Effector memory CD4-positive, alpha-beta T cell (primary cell): ENCODE data around the gene KCNC1.

Source experiments
- DNase-seq, 3 donors: peaks; one replicate each; pipeline ENCODE4 v3.0.0-alpha.2; 2020
- H3K27ac ChIP-seq: 2 replicates; pipeline ENCODE4 v1.7.0; 2013; ENCODE audit warnings: mild to moderate bottlenecking, low read length, moderate library complexity; ENCODE audit not compliant: insufficient read depth, poor library complexity, severe bottlenecking
- H3K27me3 ChIP-seq: replicated peaks from 2 replicates; pipeline ENCODE4 v1.7.0; 2013; ENCODE audit warnings: mild to moderate bottlenecking, low read length; ENCODE audit not compliant: insufficient read depth, control insufficient read depth, poor library complexity, severe bottlenecking
- H3K36me3 ChIP-seq: 2 replicates; pipeline ENCODE4 v1.7.0; 2013; ENCODE audit warnings: mild to moderate bottlenecking, low read length, moderate library complexity; ENCODE audit not compliant: control insufficient read depth, insufficient read depth
- H3K4me1 ChIP-seq: 2 replicates; pipeline ENCODE4 v1.7.0; 2013; ENCODE audit warnings: low read length, mild to moderate bottlenecking; ENCODE audit not compliant: control insufficient read depth, insufficient read depth, poor library complexity, severe bottlenecking
- H3K4me3 ChIP-seq: 2 replicates; pipeline ENCODE4 v1.7.0; 2013; ENCODE audit warnings: low read length, low read depth, mild to moderate bottlenecking; ENCODE audit not compliant: insufficient read depth, poor library complexity, severe bottlenecking
- H3K9me3 ChIP-seq: 2 replicates; pipeline ENCODE4 v1.7.0; 2013; ENCODE audit warnings: mild to moderate bottlenecking, low read length, moderate library complexity; ENCODE audit not compliant: control insufficient read depth

KCNC1 gene

DNA sequence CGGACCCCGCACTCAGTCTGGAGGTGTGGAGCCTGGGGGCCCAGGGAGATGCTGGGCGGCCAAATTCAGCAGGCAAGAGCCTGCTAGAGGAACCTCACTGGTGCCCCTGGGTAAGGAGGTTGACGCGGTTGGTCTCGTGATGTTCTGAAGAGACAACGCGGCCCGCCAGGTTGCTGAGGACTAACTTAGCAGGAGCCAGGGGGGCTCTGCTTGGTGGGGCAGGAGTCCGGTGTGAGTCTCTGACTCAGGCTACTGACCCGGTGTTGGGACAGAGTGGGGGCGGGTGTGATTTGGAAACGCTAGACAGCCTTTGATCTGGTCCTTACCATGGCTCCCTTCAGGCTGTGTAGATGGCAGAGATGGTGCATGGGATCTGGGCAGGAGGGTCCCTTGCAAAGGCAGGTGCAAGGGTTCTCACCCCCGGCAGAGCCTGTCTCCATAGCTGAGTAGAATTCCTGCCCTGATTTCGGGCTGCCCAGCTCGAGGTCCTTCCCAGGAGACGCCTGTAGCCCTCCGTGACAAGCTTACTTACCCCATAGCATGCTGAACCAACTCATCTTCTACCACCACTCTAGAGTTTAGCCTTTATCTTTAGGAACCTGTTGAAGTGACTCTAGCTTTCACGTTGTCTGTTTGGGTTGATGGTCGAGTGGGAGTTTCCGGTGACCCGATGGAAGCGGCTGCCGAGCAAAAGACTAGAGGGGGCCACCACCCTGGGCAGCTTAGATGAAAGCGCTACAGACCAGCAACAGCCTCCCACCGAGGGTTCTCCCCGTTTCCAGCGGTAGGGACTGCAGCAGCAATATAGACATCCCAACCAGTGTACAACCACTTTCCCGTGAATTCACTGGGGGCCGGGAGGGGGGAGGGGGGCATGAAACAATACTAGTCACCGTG lies 38.4 kb downstream of the KCNC1 start:
- Histone ChIP-seq H3K27me3 (no peaks in the 10 kb centered on the region), H3K27ac (no peak overlapping the region), H3K9me3 (no peaks in the 10 kb centered on the region), H3K4me1 (no peaks in the 10 kb centered on the region), H3K36me3 (no peaks in the 10 kb centered on the region), H3K4me3 (no peak overlapping the region)
- no peak for DNase-seq

DNA sequence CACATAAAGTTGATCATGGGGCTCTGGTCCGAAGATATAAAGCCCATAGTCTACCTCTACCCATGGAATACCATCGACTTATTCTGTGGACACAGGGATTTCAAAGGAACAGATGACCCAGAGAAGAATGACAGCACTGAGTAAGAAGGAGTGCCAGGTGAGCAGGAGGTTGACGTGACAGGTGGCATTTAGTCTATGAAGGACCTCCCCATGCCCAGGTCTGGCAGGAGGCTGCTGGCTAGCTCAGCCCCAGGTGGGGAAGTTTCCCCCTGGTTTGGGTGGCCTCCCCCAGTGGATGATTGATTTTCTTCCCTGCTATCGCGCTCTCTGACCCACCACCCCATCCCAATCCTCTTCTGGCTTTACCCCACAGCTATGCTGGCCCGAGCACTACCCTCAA lies 39.1 kb downstream of the KCNC1 start:
- H3K4me1 ChIP-seq, result no peaks in the 10 kb centered on the region
- no peak overlapping the region for H3K27ac ChIP-seq
- H3K36me3 ChIP-seq, result no peaks in the 10 kb centered on the region
- no peak for DNase-seq
- no peaks in the 10 kb centered on the region for H3K9me3 ChIP-seq
- no peak overlapping the region for H3K4me3 ChIP-seq
- H3K27me3 ChIP-seq, result no peaks in the 10 kb centered on the region

DNA sequence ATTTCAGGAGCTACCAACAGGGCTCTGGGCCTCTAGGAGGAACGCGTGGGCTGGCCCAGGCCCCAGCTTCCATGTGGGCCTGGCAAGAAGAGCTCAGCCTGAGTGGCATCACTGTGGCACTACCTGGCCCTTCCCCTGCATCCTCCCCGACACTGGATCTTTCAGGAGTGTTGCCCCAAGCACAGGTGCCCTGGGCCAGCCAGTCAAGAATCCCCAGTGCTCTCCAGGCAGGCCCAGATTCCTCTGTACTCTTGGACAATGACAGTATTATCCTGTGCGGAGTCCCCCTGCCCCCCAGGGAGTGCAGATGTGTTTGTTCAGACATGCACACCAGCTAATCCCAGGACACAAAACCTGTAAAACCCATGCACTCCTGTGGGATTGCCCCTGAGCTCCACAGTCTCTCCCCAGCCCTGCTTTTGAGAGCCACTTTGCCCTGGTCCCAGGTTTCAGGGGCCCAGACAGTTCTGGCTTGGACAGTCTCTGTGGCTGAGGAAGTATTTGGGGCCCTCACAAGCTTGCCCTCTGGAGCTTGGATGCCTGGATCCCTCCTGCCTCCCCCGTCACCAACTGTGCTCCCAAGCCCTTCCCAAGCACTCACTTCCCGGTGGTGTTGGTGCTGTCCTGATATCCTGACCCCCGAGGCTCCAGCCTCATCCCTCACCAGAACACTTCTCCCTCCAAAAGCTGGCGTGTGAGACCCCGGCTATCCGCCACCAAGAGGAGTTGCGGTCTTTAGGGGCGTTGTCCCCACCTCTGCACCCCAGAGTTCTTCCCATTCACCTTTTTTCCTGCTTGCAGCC lies 39.9 kb downstream of the KCNC1 start:
- DNase-seq, result no peak
- H3K27ac ChIP-seq, result no peak overlapping the region
- H3K9me3 ChIP-seq, result no peaks in the 10 kb centered on the region
- no peak overlapping the region for H3K4me3 ChIP-seq
- H3K27me3 ChIP-seq, result no peaks in the 10 kb centered on the region
- no peaks in the 10 kb centered on the region for H3K4me1 ChIP-seq
- no peaks in the 10 kb centered on the region for H3K36me3 ChIP-seq

DNA sequence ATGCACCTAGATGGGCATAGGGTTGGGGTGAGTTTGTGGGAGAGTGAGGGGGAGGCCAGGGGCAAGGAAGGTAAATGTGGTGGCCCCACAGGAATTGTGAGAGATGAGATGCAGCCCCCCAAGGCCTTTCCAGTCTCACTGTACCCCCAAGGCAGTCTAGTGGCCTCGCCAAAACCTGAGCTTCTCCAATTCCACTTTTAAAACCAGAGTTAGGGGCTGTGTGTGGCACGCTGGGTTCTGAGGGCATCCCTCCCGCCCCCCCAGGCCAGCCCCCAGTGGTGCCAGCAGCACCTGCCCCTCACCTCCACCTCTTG lies 40.4 kb downstream of the KCNC1 start:
- Histone ChIP-seq H3K27ac (no peak overlapping the region), H3K27me3 (no peaks in the 10 kb centered on the region), H3K4me3 (no peak overlapping the region), H3K36me3 (no peaks in the 10 kb centered on the region), H3K4me1 (no peaks in the 10 kb centered on the region), H3K9me3 (no peaks in the 10 kb centered on the region)
- DNase-seq, result no peak

DNA sequence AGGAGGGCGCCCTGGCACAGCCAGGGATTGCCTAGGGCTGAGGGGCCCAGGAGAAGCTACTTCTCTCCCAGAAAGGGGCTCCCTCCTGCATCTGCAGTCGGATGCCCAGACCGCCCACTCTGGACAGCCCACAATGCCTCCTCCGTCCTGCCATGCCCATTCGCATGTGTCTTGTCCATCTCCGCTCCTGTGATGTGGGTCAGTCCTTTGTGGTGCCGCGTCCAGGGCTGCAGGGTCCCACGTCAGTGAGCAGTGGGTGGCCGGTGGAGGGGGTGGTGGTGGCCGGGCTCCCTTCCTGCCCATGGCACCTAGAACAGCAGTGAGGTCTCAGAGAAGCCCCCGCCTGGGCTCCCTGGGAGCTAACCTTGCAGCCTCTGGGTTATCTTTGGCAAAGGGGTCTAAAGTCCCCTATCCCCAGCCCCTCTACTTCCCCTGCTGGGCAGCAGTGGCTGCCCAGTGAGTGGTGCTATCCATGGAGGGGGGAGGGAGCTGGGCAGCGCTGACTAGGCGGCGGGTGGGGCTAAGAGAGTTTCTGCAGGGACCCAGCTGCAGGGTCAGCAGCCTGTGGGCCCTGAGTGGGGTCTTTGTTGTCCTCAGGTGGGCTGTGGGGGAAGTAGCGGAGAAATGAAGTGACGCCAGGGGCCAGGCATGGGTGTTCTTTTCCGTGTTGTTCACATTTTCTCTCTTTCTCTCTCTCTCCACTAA lies 41.1 kb downstream of the KCNC1 start:
- Histone ChIP-seq H3K4me3 (no peak overlapping the region), H3K27ac (no peak overlapping the region), H3K9me3 (no peaks in the 10 kb centered on the region), H3K36me3 (no peaks in the 10 kb centered on the region), H3K4me1 (no peaks in the 10 kb centered on the region), H3K27me3 (no peaks in the 10 kb centered on the region)
- DNase-seq, result no peak

DNA sequence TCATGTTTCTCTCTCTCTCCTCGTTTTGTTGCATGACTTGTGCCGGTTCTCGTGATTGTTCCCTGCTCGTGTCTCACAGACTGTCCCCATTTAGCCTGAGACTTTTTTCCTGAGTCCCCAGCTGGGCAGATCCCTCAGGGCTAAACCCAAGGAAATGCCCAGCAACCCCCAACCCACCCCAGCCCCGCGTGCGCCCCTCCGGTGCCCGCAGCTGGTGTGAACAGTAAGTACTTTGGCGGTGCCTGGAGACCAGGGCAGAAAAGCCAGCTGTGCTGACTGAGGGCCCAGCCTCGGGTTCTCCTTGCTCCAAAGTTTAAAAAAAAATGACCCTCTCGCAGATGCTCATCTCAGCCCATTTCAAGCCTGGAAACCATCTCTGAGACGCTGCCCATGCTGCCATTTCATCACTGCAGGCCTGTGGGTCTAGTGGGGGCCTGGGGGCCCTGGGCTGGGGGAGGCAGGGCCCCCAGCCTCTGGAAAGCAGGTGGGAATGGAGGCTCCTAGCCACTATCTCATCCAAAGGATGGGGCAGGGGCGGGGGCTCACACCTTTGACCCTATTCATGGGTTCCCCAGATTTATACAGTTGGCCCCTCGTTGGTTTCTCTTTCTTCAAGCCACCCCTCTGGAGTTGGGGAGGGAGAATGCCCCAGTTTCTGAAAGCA lies 41.8 kb downstream of the KCNC1 start:
- Histone ChIP-seq H3K9me3 (no peaks in the 10 kb centered on the region), H3K27ac (no peak overlapping the region), H3K36me3 (no peaks in the 10 kb centered on the region), H3K4me3 (no peak overlapping the region), H3K4me1 (no peaks in the 10 kb centered on the region), H3K27me3 (no peaks in the 10 kb centered on the region)
- DNase-seq, result no peak

DNA sequence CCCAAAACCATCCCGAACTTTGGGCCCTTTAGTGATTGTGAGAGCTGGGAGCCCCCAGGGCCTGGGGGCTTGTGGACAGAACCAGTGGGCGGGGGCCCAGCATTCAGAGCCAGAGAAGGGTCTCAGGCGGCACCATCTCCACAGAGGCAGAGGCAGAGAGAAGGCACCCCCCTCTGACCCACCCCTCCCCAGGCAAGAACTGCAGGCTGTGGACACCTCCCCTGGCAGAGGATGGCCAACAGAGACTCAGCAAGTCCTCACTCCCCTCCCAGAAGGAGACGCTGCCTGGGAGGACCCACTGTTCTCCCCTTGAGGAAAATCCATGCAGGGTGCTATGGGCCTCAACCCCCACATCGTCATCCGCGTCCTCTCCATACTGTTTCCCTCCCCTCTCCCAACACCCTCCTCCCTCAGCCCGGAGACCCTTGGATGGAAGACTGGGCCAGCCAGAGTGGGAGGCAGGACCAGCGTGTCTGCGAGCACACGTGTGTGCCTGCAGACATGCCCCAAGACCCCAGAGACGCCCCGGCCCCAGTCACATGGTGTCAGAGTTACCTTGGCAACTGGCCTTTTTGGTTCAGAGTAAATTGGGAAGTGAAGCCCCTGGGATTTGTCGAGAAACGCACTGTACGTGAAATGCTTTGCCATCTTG lies 42.6 kb downstream of the KCNC1 start:
- H3K9me3 ChIP-seq, result no peaks in the 10 kb centered on the region
- no peaks in the 10 kb centered on the region for H3K27me3 ChIP-seq
- H3K27ac ChIP-seq, result no peak overlapping the region
- no peaks in the 10 kb centered on the region for H3K36me3 ChIP-seq
- H3K4me3 ChIP-seq, result no peak overlapping the region
- H3K4me1 ChIP-seq, result no peaks in the 10 kb centered on the region
- no peak for DNase-seq

DNA sequence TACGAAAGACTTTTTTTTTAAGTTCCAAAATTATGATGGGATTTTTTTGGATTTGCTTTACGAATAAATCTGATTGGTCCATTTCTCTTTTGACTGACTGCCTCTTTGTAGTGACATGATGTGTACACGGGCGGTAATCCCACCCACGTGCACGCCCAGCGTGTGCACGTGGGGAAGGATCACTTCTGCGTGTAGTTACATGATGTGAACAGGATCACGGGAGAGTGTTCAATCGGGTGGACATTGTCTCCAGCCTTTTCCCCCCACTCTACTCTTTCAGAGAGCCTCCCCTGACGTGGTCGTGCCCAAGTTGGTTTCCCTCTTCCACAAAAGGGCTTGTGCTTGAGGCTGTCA lies 43.1 kb downstream of the KCNC1 start:
- H3K27me3 ChIP-seq, result no peaks in the 10 kb centered on the region
- DNase-seq, result no peak
- no peaks in the 10 kb centered on the region for H3K36me3 ChIP-seq
- H3K4me1 ChIP-seq, result no peaks in the 10 kb centered on the region
- no peak overlapping the region for H3K27ac ChIP-seq
- H3K4me3 ChIP-seq, result no peak overlapping the region
- no peaks in the 10 kb centered on the region for H3K9me3 ChIP-seq

DNA sequence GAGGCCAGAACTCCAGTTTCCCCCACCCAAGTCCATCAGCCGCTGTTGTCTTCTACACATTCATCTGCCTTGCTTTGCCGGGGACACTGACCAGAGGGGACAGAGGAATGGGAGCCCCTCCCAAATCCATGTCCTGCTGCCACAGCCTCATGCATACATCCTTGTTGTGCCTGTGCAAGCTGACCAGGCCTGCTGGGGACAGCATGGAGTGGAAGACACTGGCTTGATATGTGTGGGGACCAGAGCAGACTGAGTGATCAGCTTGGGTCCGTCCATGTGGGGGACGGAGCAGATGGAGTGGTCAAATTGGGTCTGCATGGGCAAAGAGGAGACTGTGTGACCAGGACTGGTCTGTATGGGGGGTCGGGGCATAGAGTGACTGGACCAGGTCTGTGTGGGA lies 43.8 kb downstream of the KCNC1 start:
- H3K27me3 ChIP-seq, result no peaks in the 10 kb centered on the region
- H3K4me3 ChIP-seq, result no peak overlapping the region
- H3K4me1 ChIP-seq, result no peaks in the 10 kb centered on the region
- DNase-seq, result no peak
- no peaks in the 10 kb centered on the region for H3K9me3 ChIP-seq
- no peak overlapping the region for H3K27ac ChIP-seq
- no peaks in the 10 kb centered on the region for H3K36me3 ChIP-seq
